ENCODE measurements around the gene LLGL1. TPM values are rescaled to one million over a fixed set of nuclear protein-coding genes. Genes with fewer than 3 reads are reported as not detected.

The LLGL1 gene
- total RNA-seq, 6 experiments from 2014 or later: 38.0 to 50.8 (median 41.0) TPM

DNA sequence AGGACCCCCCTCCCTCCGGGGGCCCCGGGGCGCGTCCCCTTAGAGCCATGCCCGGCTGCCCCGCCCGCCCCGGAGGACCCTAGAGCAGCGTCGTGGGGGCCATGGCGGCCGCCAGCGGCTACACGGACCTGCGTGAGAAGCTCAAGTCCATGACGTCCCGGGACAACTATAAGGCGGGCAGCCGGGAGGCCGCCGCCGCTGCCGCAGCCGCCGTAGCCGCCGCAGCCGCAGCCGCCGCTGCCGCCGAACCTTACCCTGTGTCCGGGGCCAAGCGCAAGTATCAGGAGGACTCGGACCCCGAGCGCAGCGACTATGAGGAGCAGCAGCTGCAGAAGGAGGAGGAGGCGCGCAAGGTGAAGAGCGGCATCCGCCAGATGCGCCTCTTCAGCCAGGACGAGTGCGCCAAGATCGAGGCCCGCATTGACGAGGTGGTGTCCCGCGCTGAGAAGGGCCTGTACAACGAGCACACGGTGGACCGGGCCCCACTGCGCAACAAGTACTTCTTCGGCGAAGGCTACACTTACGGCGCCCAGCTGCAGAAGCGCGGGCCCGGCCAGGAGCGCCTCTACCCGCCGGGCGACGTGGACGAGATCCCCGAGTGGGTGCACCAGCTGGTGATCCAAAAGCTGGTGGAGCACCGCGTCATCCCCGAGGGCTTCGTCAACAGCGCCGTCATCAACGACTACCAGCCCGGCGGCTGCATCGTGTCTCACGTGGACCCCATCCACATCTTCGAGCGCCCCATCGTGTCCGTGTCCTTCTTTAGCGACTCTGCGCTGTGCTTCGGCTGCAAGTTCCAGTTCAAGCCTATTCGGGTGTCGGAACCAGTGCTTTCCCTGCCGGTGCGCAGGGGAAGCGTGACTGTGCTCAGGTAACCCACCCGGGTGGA lies 41.0 kb upstream of the LLGL1 start:
- H3K27me3 Mint-ChIP-seq (ENCODE audit: insufficient read depth): no peaks in the 10 kb centered on the region; the same call in 1 of the 2 replicates
- peak; percentile 33 for DNase-seq

DNA sequence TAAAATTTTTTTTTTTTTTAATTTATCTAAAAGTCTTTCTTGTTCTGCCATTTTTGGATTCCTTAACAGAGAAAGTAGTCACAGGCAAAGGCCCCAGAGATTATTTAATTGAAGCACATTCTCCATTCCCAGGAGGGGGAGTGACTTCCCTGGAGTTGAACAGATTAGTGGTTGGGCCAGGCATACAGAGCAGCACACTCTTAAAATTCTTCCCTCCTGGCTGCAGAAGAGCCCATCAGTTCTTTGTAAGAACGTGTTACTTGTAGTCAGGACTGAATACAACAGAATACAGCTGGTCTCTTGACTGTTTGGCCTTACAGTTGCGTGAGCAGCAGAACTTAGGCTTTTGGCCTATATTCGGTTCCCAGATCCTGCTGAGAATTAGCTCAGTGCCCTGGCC lies 40.0 kb upstream of the LLGL1 start:
- H3K4me1 Mint-ChIP-seq (ENCODE audit: low read depth): peaks cover 58% of the 10 kb centered on the region
- DNase-seq: peak; percentile 55

More for the DNA sequence above, 41.0 kb upstream of the LLGL1 start:
- Mint-ChIP-seq H3K36me3 (ENCODE audit: low read depth) (peaks cover 23% of the 10 kb centered on the region), H3K27ac (peak overlapping the region; percentile 98), H3K4me1 (ENCODE audit: low read depth) (peaks cover 54% of the 10 kb centered on the region), H3K9me3 (no peaks in the 10 kb centered on the region), H3K4me3 (peak overlapping the region; percentile 92)
- TF ChIP-seq, protein P1, sequence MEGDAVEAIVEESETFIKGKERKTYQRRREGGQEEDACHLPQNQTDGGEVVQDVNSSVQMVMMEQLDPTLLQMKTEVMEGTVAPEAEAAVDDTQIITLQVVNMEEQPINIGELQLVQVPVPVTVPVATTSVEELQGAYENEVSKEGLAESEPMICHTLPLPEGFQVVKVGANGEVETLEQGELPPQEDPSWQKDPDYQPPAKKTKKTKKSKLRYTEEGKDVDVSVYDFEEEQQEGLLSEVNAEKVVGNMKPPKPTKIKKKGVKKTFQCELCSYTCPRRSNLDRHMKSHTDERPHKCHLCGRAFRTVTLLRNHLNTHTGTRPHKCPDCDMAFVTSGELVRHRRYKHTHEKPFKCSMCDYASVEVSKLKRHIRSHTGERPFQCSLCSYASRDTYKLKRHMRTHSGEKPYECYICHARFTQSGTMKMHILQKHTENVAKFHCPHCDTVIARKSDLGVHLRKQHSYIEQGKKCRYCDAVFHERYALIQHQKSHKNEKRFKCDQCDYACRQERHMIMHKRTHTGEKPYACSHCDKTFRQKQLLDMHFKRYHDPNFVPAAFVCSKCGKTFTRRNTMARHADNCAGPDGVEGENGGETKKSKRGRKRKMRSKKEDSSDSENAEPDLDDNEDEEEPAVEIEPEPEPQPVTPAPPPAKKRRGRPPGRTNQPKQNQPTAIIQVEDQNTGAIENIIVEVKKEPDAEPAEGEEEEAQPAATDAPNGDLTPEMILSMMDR (IDR thresholded peaks at IDR 0.05): no peak

DNA sequence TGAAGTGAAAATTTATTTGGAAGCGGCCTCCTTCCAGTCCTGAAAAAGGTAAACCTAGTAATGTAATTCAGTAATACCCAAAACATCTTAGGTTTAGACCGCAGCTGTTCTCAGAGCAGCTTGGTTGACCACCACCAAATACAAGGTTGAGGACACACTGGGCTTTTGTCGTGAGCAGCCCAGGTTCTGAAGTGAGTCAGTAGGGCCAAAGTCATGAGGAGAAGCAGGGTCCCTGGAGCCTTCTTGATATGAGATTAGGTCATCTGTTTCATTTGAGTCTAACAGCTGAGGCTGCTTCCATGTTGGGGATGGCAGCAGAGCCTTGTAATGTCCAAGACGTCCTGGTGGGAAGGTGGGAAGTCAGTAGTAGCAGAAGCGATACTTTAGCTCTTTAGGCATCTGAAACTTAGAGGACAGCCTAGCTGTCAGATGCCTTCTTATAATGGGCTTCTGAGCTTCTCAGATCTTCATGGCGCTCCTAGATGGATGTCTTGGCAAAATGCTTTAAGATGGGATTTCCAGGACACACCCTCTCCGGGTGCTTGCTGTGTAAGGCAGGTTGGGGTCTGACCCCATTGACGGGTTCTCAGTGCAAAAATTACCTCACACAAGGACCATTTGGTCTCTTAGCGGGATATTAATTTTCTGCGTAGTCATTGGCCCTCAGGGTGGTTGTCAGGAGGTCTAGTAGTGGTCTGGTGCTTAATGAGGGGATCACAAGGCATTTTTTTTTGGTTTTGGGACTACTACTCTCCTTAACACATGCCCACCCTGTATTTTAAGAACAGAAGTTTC lies 39.4 kb upstream of the LLGL1 start:
- H3K9me3 Mint-ChIP-seq: no peaks in the 10 kb centered on the region
- peaks cover 64% of the 10 kb centered on the region for H3K4me1 Mint-ChIP-seq (ENCODE audit: low read depth)
- peak; percentile 19 for DNase-seq
- TF ChIP-seq, protein P1 (IDR thresholded peaks at IDR 0.05): no peak
- H3K27ac Mint-ChIP-seq: peak overlapping the region; percentile 98
- peak overlapping the region; percentile 92 for H3K4me3 Mint-ChIP-seq
- H3K27me3 Mint-ChIP-seq (ENCODE audit: insufficient read depth): no peaks in the 10 kb centered on the region; the same call in 1 of the 2 replicates
- H3K36me3 Mint-ChIP-seq (ENCODE audit: low read depth): peaks cover 27% of the 10 kb centered on the region

More for the DNA sequence above, 40.0 kb upstream of the LLGL1 start:
- no peaks in the 10 kb centered on the region for H3K9me3 Mint-ChIP-seq
- H3K27me3 Mint-ChIP-seq (ENCODE audit: insufficient read depth): no peaks in the 10 kb centered on the region; the same call in 1 of the 2 replicates
- peak overlapping the region; percentile 98 for H3K27ac Mint-ChIP-seq
- TF ChIP-seq, protein P1 (IDR thresholded peaks at IDR 0.05): no peak
- peaks cover 23% of the 10 kb centered on the region for H3K36me3 Mint-ChIP-seq (ENCODE audit: low read depth)
- peak overlapping the region; percentile 92 for H3K4me3 Mint-ChIP-seq

DNA sequence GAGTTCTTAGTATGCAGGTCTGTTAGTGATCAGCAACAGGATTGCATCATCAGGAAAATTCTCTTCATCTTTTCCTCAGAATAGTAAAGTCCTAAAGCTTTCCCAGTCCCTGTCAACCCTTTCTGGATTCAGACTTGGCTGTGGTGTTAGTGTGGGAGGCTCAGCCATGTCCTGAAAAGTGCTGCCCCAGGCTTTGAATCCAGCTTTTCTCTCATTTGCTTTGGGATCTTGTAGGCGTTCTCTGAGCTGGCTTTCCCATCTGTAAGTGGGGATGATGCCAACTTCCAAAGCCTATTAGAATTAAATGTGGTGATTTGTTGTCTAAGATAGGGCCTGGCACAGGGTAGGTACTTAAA lies 38.8 kb upstream of the LLGL1 start:
- peak; percentile 19 for DNase-seq

DNA sequence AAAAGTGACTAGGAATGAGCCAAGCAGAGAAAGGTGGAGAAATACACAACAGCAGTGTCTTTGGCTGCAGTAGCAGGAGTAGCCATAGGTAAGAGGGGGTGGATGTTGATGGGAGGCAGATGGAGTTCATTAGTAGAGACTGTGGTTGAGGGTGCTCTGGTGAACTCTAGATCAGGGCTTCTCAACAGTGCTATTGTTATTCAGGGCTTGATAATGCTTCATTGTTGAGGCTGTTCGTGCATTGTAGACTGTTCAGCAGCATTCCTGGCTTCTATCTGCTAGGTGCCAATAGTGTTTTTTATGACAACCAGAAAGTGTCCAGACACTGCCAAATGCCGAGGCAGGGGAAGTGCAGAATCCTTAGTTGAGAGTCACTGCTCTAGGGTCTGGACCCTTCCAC lies 38.2 kb upstream of the LLGL1 start:
- no peak for DNase-seq
- H3K4me1 Mint-ChIP-seq (ENCODE audit: low read depth): peaks cover 72% of the 10 kb centered on the region
- no peaks in the 10 kb centered on the region; the same call in 1 of the 2 replicates for H3K27me3 Mint-ChIP-seq (ENCODE audit: insufficient read depth)

More for the DNA sequence above, 38.8 kb upstream of the LLGL1 start:
- H3K36me3 Mint-ChIP-seq (ENCODE audit: low read depth): peaks cover 27% of the 10 kb centered on the region
- no peaks in the 10 kb centered on the region for H3K9me3 Mint-ChIP-seq
- H3K4me1 Mint-ChIP-seq (ENCODE audit: low read depth): peaks cover 70% of the 10 kb centered on the region
- H3K27me3 Mint-ChIP-seq (ENCODE audit: insufficient read depth): no peaks in the 10 kb centered on the region; the same call in 1 of the 2 replicates
- peak overlapping the region; percentile 92 for H3K4me3 Mint-ChIP-seq
- peak overlapping the region; percentile 98 for H3K27ac Mint-ChIP-seq
- TF ChIP-seq, protein P1 (IDR thresholded peaks at IDR 0.05): no peak

More for the DNA sequence above, 38.2 kb upstream of the LLGL1 start:
- H3K9me3 Mint-ChIP-seq: no peaks in the 10 kb centered on the region
- H3K36me3 Mint-ChIP-seq (ENCODE audit: low read depth): peaks cover 27% of the 10 kb centered on the region
- peak overlapping the region; percentile 92 for H3K4me3 Mint-ChIP-seq
- H3K27ac Mint-ChIP-seq: peak overlapping the region; percentile 98
- TF ChIP-seq, protein P1 (IDR thresholded peaks at IDR 0.05): no peak

Measured in HFFc6 (cell line).